Left ventricle myocardium inferior (tissue), 1 donor: ENCODE results near the gene ZNF468. TPM values are rescaled to one million over a fixed set of nuclear protein-coding genes. Genes with fewer than 3 reads are reported as not detected.
"Not testable (repeated sequence)": the region's sequence is repeated elsewhere in the genome, so short reads cannot be mapped to it uniquely, and the experiment has no call there.

ENCODE experiments used
- DNase-seq: peaks from one replicate; pipeline ENCODE4 v3.0.0-alpha.2; 2020
- H3K27ac ChIP-seq: fragments of 200-600 bp; replicated peaks from 2 replicates; pipeline ENCODE4 v1.8.0; 2021
- H3K27me3 ChIP-seq: fragments of 200-600 bp; 2 replicates; pipeline ENCODE4 v1.8.0; 2021; ENCODE audit warnings: low read depth
- H3K36me3 ChIP-seq: fragments of 200-600 bp; 2 replicates; pipeline ENCODE4 v1.8.0; 2021
- H3K4me1 ChIP-seq: fragments of 200-600 bp; 2 replicates; pipeline ENCODE4 v1.8.0; 2021
- H3K4me3 ChIP-seq: fragments of 200-600 bp; 2 replicates; pipeline ENCODE4 v1.8.0; 2021; ENCODE audit warnings: mild to moderate bottlenecking, moderate library complexity
- H3K9me3 ChIP-seq: fragments of 200-600 bp; replicated peaks from 2 replicates; pipeline ENCODE4 v1.8.0; 2021
- intact Hi-C: fragments of 100-400 bp; cut with micrococcal nuclease; formaldehyde crosslinking; loops from one replicate; pipeline ENCODE4 v1.11.0; 2022
- total RNA-seq: library from RNA; stranded (reverse); fragmentation: NEBNext Ultra II Directional; extraction: Animal tissue kit (Norgen Biotek cat#: 25700); gene quantifications from one replicate; pipeline ENCODE4 v1.2.1, GENCODE V29; 2021
- TF ChIP-seq, protein P1 (sequence below): fragments of 200-600 bp; IDR thresholded peaks from 2 replicates; pipeline ENCODE4 v1.8.0; 2021; ENCODE audit warnings: antibody characterized with exemption, mild to moderate bottlenecking, borderline replicate concordance
- donor health status: DM: no; HTN: yes; CAD: no; lungs with severe emphysema.

ZNF468 gene
- total RNA-seq, 1 donor from 2014 or later: 8.3 TPM

DNA sequence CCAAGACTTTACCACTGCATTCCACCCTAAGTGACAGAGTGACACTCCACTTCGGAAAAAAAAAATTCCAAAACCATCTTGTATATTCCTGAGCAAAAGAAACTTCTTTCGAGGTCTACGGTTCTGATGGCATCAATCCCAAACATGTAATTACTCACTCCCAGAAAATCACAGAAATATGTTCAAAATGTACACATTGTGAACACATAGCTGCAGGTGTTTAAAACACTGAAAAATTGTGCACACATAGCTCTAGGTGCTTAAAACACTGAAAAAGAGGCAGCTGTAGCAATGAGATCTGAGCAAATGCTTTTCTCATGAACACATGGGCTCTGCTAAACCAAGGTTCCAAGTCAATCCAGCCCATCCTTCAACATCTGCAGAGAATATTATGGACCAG is 14.0 kb upstream of the ZNF468 start:
- no peak for DNase-seq
- no peak overlapping the region for H3K27ac ChIP-seq
- H3K27me3 ChIP-seq: no peaks in the 10 kb centered on the region
- no peaks in the 10 kb centered on the region for H3K4me1 ChIP-seq
- H3K9me3 ChIP-seq: no peaks in the 10 kb centered on the region
- no peak overlapping the region for H3K4me3 ChIP-seq
- intact Hi-C loops: no loop called here
- TF ChIP-seq, protein P1, sequence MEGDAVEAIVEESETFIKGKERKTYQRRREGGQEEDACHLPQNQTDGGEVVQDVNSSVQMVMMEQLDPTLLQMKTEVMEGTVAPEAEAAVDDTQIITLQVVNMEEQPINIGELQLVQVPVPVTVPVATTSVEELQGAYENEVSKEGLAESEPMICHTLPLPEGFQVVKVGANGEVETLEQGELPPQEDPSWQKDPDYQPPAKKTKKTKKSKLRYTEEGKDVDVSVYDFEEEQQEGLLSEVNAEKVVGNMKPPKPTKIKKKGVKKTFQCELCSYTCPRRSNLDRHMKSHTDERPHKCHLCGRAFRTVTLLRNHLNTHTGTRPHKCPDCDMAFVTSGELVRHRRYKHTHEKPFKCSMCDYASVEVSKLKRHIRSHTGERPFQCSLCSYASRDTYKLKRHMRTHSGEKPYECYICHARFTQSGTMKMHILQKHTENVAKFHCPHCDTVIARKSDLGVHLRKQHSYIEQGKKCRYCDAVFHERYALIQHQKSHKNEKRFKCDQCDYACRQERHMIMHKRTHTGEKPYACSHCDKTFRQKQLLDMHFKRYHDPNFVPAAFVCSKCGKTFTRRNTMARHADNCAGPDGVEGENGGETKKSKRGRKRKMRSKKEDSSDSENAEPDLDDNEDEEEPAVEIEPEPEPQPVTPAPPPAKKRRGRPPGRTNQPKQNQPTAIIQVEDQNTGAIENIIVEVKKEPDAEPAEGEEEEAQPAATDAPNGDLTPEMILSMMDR: no peak
- no peaks in the 10 kb centered on the region for H3K36me3 ChIP-seq

GRCh38 chr19:52868031-52868430 is 10.6 kb upstream of the ZNF468 start:
- H3K27me3 ChIP-seq, H3K4me1 ChIP-seq, H3K9me3 ChIP-seq, H3K27ac ChIP-seq, intact Hi-C loops, H3K4me3 ChIP-seq, H3K36me3 ChIP-seq, DNase-seq: not testable (repeated sequence)

GRCh38 chr19:52856540-52857377 is 660 bp downstream of the ZNF468 start:
- DNase-seq, H3K27me3 ChIP-seq, intact Hi-C loops, H3K4me1 ChIP-seq, H3K9me3 ChIP-seq: not testable (repeated sequence)
- Histone ChIP-seq H3K36me3 (peaks cover 24% of the 10 kb centered on the region), H3K4me3 (peak overlapping the region; percentile 76), H3K27ac (peak overlapping the region; percentile 60)

GRCh38 chr19:52847352-52847751 is 10.1 kb downstream of the ZNF468 start:
- DNase-seq, H3K4me3 ChIP-seq, H3K27ac ChIP-seq, H3K27me3 ChIP-seq, H3K4me1 ChIP-seq, intact Hi-C loops: not testable (repeated sequence)
- H3K36me3 ChIP-seq: peaks cover 87% of the 10 kb centered on the region
- H3K9me3 ChIP-seq: peaks cover 28% of the 10 kb centered on the region

- H3K27me3 ChIP-seq, H3K4me1 ChIP-seq, DNase-seq, H3K4me3 ChIP-seq, intact Hi-C loops, H3K27ac ChIP-seq: not testable (repeated sequence)
- H3K36me3 ChIP-seq: peaks cover 97% of the 10 kb centered on the region
- peaks cover 90% of the 10 kb centered on the region for H3K9me3 ChIP-seq
These were observed 16.5 kb downstream of the ZNF468 start for GRCh38 chr19:52840825-52841465.

DNA sequence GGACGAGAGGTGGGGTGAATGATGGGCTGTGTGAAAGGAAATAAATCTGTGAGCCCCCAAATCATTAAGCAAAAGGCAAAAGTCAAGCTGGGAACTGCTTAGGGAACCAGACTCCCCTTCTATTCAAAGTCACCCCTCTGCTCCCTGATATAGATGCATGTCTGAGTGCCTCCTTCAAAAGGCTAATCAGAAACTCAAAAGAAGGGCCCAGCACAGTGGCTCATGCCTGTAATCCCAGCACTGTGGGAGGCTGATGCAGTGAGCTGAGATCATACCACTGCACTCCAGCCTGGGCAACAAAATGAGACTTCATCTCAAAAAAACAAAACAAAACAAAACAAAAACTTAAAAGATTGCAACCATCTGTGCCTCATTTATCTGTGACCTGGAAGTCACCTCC is 23.1 kb downstream of the ZNF468 start:
- H3K27me3 ChIP-seq, H3K4me1 ChIP-seq, intact Hi-C loops, H3K4me3 ChIP-seq, DNase-seq, H3K27ac ChIP-seq: not testable (repeated sequence)
- Histone ChIP-seq H3K36me3 (peaks cover 32% of the 10 kb centered on the region), H3K9me3 (peaks cover 34% of the 10 kb centered on the region)

- H3K4me3 ChIP-seq, DNase-seq, H3K27ac ChIP-seq, intact Hi-C loops, H3K4me1 ChIP-seq, H3K27me3 ChIP-seq: not testable (repeated sequence)
- peaks cover 27% of the 10 kb centered on the region for H3K9me3 ChIP-seq
- peaks cover 25% of the 10 kb centered on the region for H3K36me3 ChIP-seq
These were observed 23.9 kb downstream of the ZNF468 start for GRCh38 chr19:52833541-52833940.

DNA sequence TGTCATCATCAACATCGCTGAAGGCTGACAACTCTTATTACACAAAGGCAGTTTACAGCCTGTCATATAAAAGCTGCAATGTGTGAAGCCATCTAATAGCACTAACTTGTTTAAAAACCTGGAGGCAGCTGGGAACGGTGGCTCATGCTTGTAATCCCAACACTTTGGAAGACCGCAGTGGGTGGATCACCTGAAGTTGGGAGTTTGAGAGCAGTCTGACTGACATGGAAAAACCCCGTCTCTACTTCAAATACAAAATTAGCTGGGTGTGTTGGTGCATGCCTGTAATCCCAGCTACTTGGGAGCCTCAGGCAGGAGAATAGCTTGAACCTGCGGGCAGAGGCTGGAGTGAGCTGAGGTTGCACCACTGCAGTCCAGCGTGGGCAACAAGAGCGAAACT is 27.6 kb downstream of the ZNF468 start:
- H3K4me3 ChIP-seq, H3K9me3 ChIP-seq, H3K4me1 ChIP-seq, intact Hi-C loops, H3K27ac ChIP-seq, H3K36me3 ChIP-seq, DNase-seq, H3K27me3 ChIP-seq: not testable (repeated sequence)

DNA sequence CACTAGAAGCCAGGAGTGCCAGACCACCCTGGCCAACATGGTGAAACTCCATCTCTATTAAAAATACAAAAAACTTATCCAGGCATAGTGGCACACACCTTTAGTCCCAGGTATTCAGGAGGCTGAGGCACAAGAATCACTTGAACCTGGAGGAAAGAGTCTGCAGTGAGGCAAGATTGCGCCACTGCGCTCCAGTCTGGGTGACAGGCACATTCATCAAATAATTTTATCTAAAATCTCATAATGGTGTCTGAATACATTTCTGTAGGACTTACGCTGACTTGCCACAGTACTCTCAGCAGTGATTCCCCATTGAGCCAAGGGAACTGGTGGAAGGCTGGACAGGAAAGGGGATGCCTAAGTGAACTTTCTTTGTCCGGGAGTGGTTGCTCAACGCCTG is 31.7 kb downstream of the ZNF468 start:
- TF ChIP-seq, protein P1: no peak
- DNase-seq: no peak
- no peaks in the 10 kb centered on the region for H3K27me3 ChIP-seq
- intact Hi-C loops: no loop called here
- H3K4me1 ChIP-seq: peaks cover 5% of the 10 kb centered on the region
- no peaks in the 10 kb centered on the region for H3K9me3 ChIP-seq
- H3K27ac ChIP-seq: no peak overlapping the region
- H3K4me3 ChIP-seq: no peak overlapping the region
- H3K36me3 ChIP-seq: no peaks in the 10 kb centered on the region
